Gastroesophageal sphincter (tissue), 3 donors: ENCODE measurements around the gene KPNA1.

Experiments
- CTCF ChIP-seq, 4 experiments: fragments of 200-600 bp in 2 of 4; fragments of 450-650 bp in 2 of 4; sonication (generic) in 1 of 4; IDR thresholded peaks; one replicate each; pipeline ENCODE4 v1.5.1; 2017 to 2019; ENCODE audit warnings: antibody characterized with exemption in 4 of 4, mild to moderate bottlenecking in 2 of 4, moderate library complexity in 2 of 4
- EP300 ChIP-seq: sonication (generic); formaldehyde crosslinking; IDR thresholded peaks from one replicate; pipeline ENCODE4 v1.6.1; 2017; ENCODE audit warnings: antibody characterized with exemption, mild to moderate bottlenecking
- POLR2A ChIP-seq, 2 donors: fragments of 450-650 bp; IDR thresholded peaks; one replicate each; pipeline ENCODE4 v1.6.1; 2017; ENCODE audit warnings: antibody characterized with exemption in 2 of 2, mild to moderate bottlenecking in 2 of 2, moderate library complexity in 1 of 2
- POLR2AphosphoS5 ChIP-seq: sonication (generic); formaldehyde crosslinking; IDR thresholded peaks from one replicate; pipeline ENCODE4 v1.6.1; 2017; ENCODE audit warnings: antibody characterized with exemption

GRCh38 chr3:122488262-122488973 lies 26.3 kb downstream of the KPNA1 start:
- no peak for TF ChIP-seq CTCF (IDR thresholded peaks at IDR 0.05)
- no peak for TF ChIP-seq POLR2AphosphoS5
- TF ChIP-seq POLR2A (IDR thresholded peaks at IDR 0.05) = no peak
- no peak for TF ChIP-seq EP300
